ENCODE data around the gene CHML.
"Not testable (repeated sequence)": the region's sequence is repeated elsewhere in the genome, so short reads cannot be mapped to it uniquely, and the experiment has no call there.

Gene CHML

DNA sequence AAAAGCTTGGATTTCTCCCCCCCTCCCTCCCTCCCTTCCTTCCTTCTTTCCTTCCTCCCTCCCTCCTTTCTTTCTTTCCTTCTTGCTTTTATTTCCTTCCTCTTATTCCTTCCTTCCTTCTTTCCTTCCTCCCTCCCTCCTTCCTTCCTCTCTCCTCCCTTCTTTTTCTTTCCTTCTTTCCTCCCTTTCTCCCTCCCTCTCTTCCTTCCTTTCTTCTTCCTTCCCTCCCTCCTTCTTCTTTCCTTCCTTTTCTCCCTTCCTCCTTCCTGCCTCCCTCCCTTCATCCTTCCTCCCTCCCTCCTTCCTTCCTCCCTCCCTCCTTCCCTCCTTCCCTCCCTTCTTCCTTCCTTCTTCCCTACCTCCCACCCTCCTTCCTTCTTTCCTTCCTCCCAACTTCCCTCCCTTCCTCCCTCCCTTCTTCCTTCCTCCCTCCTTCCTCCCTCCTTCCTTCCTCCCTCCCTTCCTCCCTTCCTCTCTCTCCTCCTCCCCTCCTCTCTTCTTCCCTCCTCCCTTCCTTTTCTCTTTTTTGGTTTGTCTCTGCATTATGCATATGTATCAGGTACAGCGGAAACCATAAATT lies 34.7 kb upstream of the CHML start:
- no peaks in the 10 kb centered on the region for H3K4me1 ChIP-seq (ENCODE audit: control insufficient read depth, insufficient read depth, low read length, poor library complexity, severe bottlenecking)
- no peaks in the 10 kb centered on the region for H3K27me3 ChIP-seq (replicated peaks; ENCODE audit: control insufficient read depth, insufficient read depth, low read length, poor library complexity, severe bottlenecking)
- DNase-seq: no peak
- H3K27ac ChIP-seq (ENCODE audit: insufficient read depth, low read length, poor library complexity, severe bottlenecking): no peak overlapping the region
- H3K36me3 ChIP-seq (ENCODE audit: control insufficient read depth, insufficient read depth, low read length): no peaks in the 10 kb centered on the region
- no peak overlapping the region for H3K4me3 ChIP-seq (ENCODE audit: insufficient read depth, low read depth, low read length, poor library complexity, severe bottlenecking)
- H3K9me3 ChIP-seq (ENCODE audit: control insufficient read depth, low read length): no peaks in the 10 kb centered on the region

DNA sequence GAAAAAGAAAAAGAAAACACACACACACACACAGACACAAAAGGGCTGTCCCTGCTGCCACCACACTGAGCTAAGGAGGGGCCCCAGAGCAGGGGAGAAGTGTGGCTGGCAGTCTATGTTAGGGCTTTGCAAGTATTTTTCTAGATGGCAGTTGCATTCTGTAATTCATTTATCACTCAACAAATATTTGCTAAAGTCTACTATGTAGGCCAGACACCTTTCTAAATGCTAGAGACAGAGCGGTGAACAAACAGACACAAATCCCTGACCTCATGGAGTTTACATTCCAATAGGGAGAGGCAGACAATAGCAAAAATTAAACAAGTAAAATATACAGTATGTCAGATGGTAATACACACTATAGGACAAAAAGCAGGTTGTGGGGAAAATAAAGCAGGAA lies 32.1 kb upstream of the CHML start:
- Histone ChIP-seq H3K27ac (ENCODE audit: insufficient read depth, low read length, poor library complexity, severe bottlenecking) (no peak overlapping the region), H3K9me3 (ENCODE audit: control insufficient read depth, low read length) (no peaks in the 10 kb centered on the region), H3K4me1 (ENCODE audit: control insufficient read depth, insufficient read depth, low read length, poor library complexity, severe bottlenecking) (no peaks in the 10 kb centered on the region), H3K36me3 (ENCODE audit: control insufficient read depth, insufficient read depth, low read length) (no peaks in the 10 kb centered on the region), H3K27me3 (replicated peaks; ENCODE audit: control insufficient read depth, insufficient read depth, low read length, poor library complexity, severe bottlenecking) (no peaks in the 10 kb centered on the region), H3K4me3 (ENCODE audit: insufficient read depth, low read depth, low read length, poor library complexity, severe bottlenecking) (no peak overlapping the region)
- no peak for DNase-seq

- Histone ChIP-seq H3K36me3 (ENCODE audit: control insufficient read depth, insufficient read depth, low read length) (no peaks in the 10 kb centered on the region), H3K27me3 (replicated peaks; ENCODE audit: control insufficient read depth, insufficient read depth, low read length, poor library complexity, severe bottlenecking) (no peaks in the 10 kb centered on the region), H3K27ac (ENCODE audit: insufficient read depth, low read length, poor library complexity, severe bottlenecking) (no peak overlapping the region), H3K9me3 (ENCODE audit: control insufficient read depth, low read length) (no peaks in the 10 kb centered on the region), H3K4me3 (ENCODE audit: insufficient read depth, low read depth, low read length, poor library complexity, severe bottlenecking) (no peak overlapping the region), H3K4me1 (ENCODE audit: control insufficient read depth, insufficient read depth, low read length, poor library complexity, severe bottlenecking) (no peaks in the 10 kb centered on the region)
- no peak for DNase-seq
Observed at GRCh38 chr1:241666419-241666818, 26.2 kb upstream of the CHML start.

DNA sequence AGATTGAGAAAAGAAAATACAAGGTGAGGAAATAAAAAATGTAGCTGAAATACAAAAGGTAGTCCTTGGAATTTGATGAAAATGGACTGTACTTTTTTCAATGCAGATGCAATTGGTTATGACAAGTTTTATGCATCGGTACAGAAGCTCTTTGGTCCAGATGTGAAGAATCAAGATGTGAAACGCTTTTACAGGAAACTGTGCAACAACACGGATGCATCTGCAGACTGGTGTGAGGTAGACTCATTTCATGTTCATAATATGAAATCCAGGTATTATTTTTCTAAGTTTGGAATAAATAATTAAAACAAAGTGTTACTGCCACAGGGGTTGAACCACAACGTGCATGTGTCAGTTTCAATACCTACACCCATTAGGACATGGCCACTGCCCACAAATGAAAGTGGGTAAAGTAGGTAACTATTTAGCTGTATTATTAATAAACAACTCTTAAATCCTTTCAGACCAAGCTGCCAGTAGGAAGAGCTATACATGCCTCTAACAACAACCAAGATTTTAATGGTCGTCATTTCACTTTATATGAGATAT lies 20.3 kb upstream of the CHML start:
- Histone ChIP-seq H3K4me1 (ENCODE audit: control insufficient read depth, insufficient read depth, low read length, poor library complexity, severe bottlenecking) (no peaks in the 10 kb centered on the region), H3K36me3 (ENCODE audit: control insufficient read depth, insufficient read depth, low read length) (no peaks in the 10 kb centered on the region), H3K27me3 (replicated peaks; ENCODE audit: control insufficient read depth, insufficient read depth, low read length, poor library complexity, severe bottlenecking) (no peaks in the 10 kb centered on the region), H3K9me3 (ENCODE audit: control insufficient read depth, low read length) (no peaks in the 10 kb centered on the region), H3K4me3 (ENCODE audit: insufficient read depth, low read depth, low read length, poor library complexity, severe bottlenecking) (no peak overlapping the region), H3K27ac (ENCODE audit: insufficient read depth, low read length, poor library complexity, severe bottlenecking) (no peak overlapping the region)
- no peak for DNase-seq

DNA sequence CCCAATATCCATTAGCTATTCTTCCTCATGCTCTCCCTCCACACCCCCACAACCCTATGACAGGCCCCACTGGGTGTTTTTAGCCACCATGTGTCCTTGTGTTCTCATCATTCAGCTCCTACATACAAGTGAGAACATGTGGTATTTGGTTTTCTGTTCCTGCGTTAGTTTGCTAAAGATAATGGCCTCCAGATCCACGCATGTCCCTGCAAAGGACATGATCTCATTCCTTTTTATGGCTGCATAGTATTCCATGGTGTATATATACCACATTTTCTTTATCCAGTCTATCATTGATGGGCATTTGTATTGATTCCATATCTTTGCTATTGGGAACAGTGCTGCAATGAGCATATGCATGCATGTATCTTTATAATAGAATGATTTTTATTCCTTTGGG lies 18.8 kb upstream of the CHML start:
- not testable (repeated sequence) for DNase-seq; H3K4me3 ChIP-seq (ENCODE audit: insufficient read depth, low read depth, low read length, poor library complexity, severe bottlenecking); H3K27me3 ChIP-seq (replicated peaks; ENCODE audit: control insufficient read depth, insufficient read depth, low read length, poor library complexity, severe bottlenecking); H3K36me3 ChIP-seq (ENCODE audit: control insufficient read depth, insufficient read depth, low read length); H3K4me1 ChIP-seq (ENCODE audit: control insufficient read depth, insufficient read depth, low read length, poor library complexity, severe bottlenecking); H3K27ac ChIP-seq (ENCODE audit: insufficient read depth, low read length, poor library complexity, severe bottlenecking); H3K9me3 ChIP-seq (ENCODE audit: control insufficient read depth, low read length)

DNA sequence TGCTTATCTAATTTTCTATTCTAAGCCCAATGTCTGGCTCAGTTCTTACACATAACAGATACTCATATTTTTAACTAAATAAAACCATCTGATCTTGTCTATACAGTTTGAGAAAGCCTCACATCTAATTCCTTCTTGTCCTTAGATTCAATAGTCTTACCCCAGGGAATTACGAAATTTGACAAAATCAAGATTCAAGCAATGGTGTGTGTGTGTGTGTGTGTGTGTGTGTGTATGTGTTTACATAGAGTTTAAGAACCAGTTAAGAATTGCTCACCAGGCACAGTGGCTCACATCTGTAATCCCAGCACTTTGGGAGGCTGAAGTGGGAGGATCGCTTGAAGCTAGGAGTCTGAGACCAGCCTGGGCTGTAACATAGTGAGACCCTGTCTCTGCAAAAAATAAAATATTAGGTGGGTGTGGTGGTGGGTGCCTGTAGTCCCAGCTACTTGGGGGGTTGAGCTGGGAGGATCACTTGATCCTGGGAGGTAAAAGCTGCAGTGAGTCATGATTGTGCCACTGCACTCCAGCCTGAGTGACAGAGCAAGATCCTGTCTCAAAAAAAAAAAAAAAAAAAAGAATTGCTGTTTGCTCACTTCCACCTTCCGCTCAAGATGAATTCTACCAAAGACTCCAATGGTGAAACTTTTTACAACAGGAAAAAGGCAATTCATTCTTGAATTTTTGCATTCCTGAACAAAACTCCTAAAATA lies 18.1 kb upstream of the CHML start:
- H3K36me3 ChIP-seq (ENCODE audit: control insufficient read depth, insufficient read depth, low read length): no peaks in the 10 kb centered on the region
- no peaks in the 10 kb centered on the region for H3K9me3 ChIP-seq (ENCODE audit: control insufficient read depth, low read length)
- no peak overlapping the region for H3K4me3 ChIP-seq (ENCODE audit: insufficient read depth, low read depth, low read length, poor library complexity, severe bottlenecking)
- H3K27ac ChIP-seq (ENCODE audit: insufficient read depth, low read length, poor library complexity, severe bottlenecking): no peak overlapping the region
- H3K27me3 ChIP-seq (replicated peaks; ENCODE audit: control insufficient read depth, insufficient read depth, low read length, poor library complexity, severe bottlenecking): no peaks in the 10 kb centered on the region
- H3K4me1 ChIP-seq (ENCODE audit: control insufficient read depth, insufficient read depth, low read length, poor library complexity, severe bottlenecking): no peaks in the 10 kb centered on the region
- DNase-seq: no peak

DNA sequence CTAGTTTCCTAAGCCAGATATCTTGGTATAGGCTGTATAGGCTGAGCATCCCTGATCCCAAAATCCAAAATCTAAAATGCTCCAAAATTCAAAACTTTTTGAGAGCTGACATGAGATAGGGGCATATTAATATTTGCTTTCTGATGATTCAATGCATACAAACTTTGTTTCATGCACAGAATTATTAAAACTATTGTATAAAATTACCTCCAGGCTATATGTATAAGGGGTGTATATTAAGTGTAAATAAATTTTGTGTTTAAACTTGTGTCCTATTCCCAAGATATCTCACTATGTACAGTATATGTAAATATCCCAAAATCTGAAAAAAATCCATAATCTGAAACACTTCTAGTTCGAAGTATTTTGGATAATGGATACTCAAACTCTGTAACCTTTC lies 14.5 kb upstream of the CHML start:
- no peak overlapping the region for H3K4me3 ChIP-seq (ENCODE audit: insufficient read depth, low read depth, low read length, poor library complexity, severe bottlenecking)
- no peaks in the 10 kb centered on the region for H3K27me3 ChIP-seq (replicated peaks; ENCODE audit: control insufficient read depth, insufficient read depth, low read length, poor library complexity, severe bottlenecking)
- no peaks in the 10 kb centered on the region for H3K36me3 ChIP-seq (ENCODE audit: control insufficient read depth, insufficient read depth, low read length)
- H3K27ac ChIP-seq (ENCODE audit: insufficient read depth, low read length, poor library complexity, severe bottlenecking): no peak overlapping the region
- no peaks in the 10 kb centered on the region for H3K4me1 ChIP-seq (ENCODE audit: control insufficient read depth, insufficient read depth, low read length, poor library complexity, severe bottlenecking)
- H3K9me3 ChIP-seq (ENCODE audit: control insufficient read depth, low read length): no peaks in the 10 kb centered on the region
- DNase-seq: no peak

- H3K27ac ChIP-seq (ENCODE audit: insufficient read depth, low read length, poor library complexity, severe bottlenecking): no peak overlapping the region
- no peaks in the 10 kb centered on the region for H3K4me1 ChIP-seq (ENCODE audit: control insufficient read depth, insufficient read depth, low read length, poor library complexity, severe bottlenecking)
- no peak for DNase-seq
- H3K27me3 ChIP-seq (replicated peaks; ENCODE audit: control insufficient read depth, insufficient read depth, low read length, poor library complexity, severe bottlenecking): no peaks in the 10 kb centered on the region
- no peaks in the 10 kb centered on the region for H3K36me3 ChIP-seq (ENCODE audit: control insufficient read depth, insufficient read depth, low read length)
- no peaks in the 10 kb centered on the region for H3K9me3 ChIP-seq (ENCODE audit: control insufficient read depth, low read length)
- no peak overlapping the region for H3K4me3 ChIP-seq (ENCODE audit: insufficient read depth, low read depth, low read length, poor library complexity, severe bottlenecking)
Observed at GRCh38 chr1:241654019-241654418, 13.8 kb upstream of the CHML start.

DNA sequence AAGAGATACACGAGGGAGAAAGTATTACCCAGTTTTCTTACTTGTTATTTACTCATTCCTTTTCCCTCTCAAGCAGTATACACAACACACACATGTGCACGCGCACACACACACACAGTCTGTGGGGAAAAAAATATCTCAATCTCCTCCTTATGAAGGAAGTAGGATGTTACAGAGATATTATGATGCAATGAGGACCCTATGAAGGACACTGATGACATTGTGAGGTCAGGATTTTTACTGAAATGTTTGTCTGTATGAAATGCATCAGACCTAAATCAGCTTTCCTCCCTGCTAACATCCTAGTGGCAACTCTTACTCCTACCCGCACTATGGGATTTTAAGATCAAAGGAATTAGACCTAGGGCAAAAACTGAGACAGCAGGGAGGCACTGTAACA lies 11.8 kb upstream of the CHML start, which contains the start of gene WDR64:
WDR64 (plus strand) TSS at position 270 of the 400 bp plus-strand sequence. CDS start 204 bp downstream, outside the sequence.
- H3K27ac ChIP-seq (ENCODE audit: insufficient read depth, low read length, poor library complexity, severe bottlenecking): no peak within 1 kb of the TSS
- DNase-seq: no peak
- H3K4me1 ChIP-seq (ENCODE audit: control insufficient read depth, insufficient read depth, low read length, poor library complexity, severe bottlenecking): no peaks in the 10 kb centered on the region
- H3K9me3 ChIP-seq (ENCODE audit: control insufficient read depth, low read length): no peaks in the 10 kb centered on the region
- no peak within 1 kb of the TSS for H3K4me3 ChIP-seq (ENCODE audit: insufficient read depth, low read depth, low read length, poor library complexity, severe bottlenecking)
- no peaks in the 10 kb centered on the region for H3K27me3 ChIP-seq (replicated peaks; ENCODE audit: control insufficient read depth, insufficient read depth, low read length, poor library complexity, severe bottlenecking)
- H3K36me3 ChIP-seq (ENCODE audit: control insufficient read depth, insufficient read depth, low read length): no peaks in the 10 kb centered on the region

DNA sequence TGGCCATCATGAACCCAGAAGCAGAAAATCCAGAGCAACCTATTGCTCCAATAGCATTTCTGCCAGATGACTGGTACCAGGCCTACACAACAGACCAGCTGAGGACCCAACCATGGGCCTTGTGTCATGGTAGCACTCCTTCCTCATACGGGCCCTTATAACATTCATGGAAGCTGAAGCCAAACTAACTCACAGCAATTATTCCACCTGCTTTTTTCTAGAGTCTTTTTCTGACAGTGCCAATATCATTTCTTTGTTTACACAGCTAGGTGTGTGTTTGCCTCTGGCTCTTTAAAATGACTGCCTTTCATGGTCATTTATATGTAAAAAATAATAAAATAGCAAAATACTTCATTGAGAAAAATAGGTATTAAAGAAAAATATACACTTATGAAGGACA lies 8.0 kb upstream of the CHML start:
- DNase-seq: no peak
- no peaks in the 10 kb centered on the region for H3K9me3 ChIP-seq (ENCODE audit: control insufficient read depth, low read length)
- H3K4me1 ChIP-seq (ENCODE audit: control insufficient read depth, insufficient read depth, low read length, poor library complexity, severe bottlenecking): no peaks in the 10 kb centered on the region
- H3K27me3 ChIP-seq (replicated peaks; ENCODE audit: control insufficient read depth, insufficient read depth, low read length, poor library complexity, severe bottlenecking): no peaks in the 10 kb centered on the region
- H3K27ac ChIP-seq (ENCODE audit: insufficient read depth, low read length, poor library complexity, severe bottlenecking): no peak overlapping the region
- no peaks in the 10 kb centered on the region for H3K36me3 ChIP-seq (ENCODE audit: control insufficient read depth, insufficient read depth, low read length)
- no peak overlapping the region for H3K4me3 ChIP-seq (ENCODE audit: insufficient read depth, low read depth, low read length, poor library complexity, severe bottlenecking)

Data from effector memory CD4-positive, alpha-beta T cell (primary cell).